Mesothelial cell of epicardium (in vitro differentiated cells): ENCODE measurements around the gene PRR15L. TPM values are rescaled to one million over a fixed set of nuclear protein-coding genes. Genes with fewer than 3 reads are reported as not detected.

Source experiments
- DNase-seq, 2 experiments: peaks; one replicate each; pipeline ENCODE4 v3.0.0; 2021; ENCODE audit warnings: low spot score in 2 of 2; ENCODE audit not compliant: unreplicated experiment in 2 of 2
- H3K27ac Mint-ChIP-seq: 2 replicates; pipeline ENCODE4 v1.8.0; 2021; ENCODE audit warnings: mixed read lengths
- H3K27me3 Mint-ChIP-seq: 2 replicates; pipeline ENCODE4 v1.8.0; 2021; ENCODE audit warnings: low read depth, mixed read lengths
- H3K36me3 Mint-ChIP-seq: 2 replicates; pipeline ENCODE4 v1.8.0; 2021; ENCODE audit warnings: mixed read lengths
- H3K4me1 Mint-ChIP-seq: 2 replicates; pipeline ENCODE4 v1.8.0; 2021; ENCODE audit warnings: mixed read lengths
- H3K4me3 Mint-ChIP-seq: 2 replicates; pipeline ENCODE4 v1.8.0; 2021; ENCODE audit warnings: mild to moderate bottlenecking, moderate library complexity, mixed read lengths
- H3K9me3 Mint-ChIP-seq: 2 replicates; pipeline ENCODE4 v1.8.0; 2021; ENCODE audit warnings: mixed read lengths
- CTCF ChIP-seq: fragments of 200-600 bp; sonication (generic); IDR thresholded peaks from one replicate; pipeline ENCODE4 v1.5.0; 2021; ENCODE audit warnings: antibody characterized with exemption; ENCODE audit not compliant: unreplicated experiment
- total RNA-seq: library from RNA; stranded (reverse); gene quantifications from 3 replicates; pipeline ENCODE4 v1.2.1, GENCODE V29; 2021

Gene PRR15L
- total RNA-seq, 1 donor from 2014 or later = 3.4 TPM

GRCh38 chr17:47996201-47996600 lies 38.5 kb upstream of the PRR15L start:
- peaks cover 18% of the 10 kb centered on the region for H3K4me1 Mint-ChIP-seq
- no peaks in the 10 kb centered on the region for H3K9me3 Mint-ChIP-seq
- no peaks in the 10 kb centered on the region for H3K27me3 Mint-ChIP-seq
- DNase-seq = no peak
- H3K27ac Mint-ChIP-seq = no peak overlapping the region
- H3K36me3 Mint-ChIP-seq = no peaks in the 10 kb centered on the region
- H3K4me3 Mint-ChIP-seq = no peak overlapping the region
- no peak for TF ChIP-seq CTCF

DNA sequence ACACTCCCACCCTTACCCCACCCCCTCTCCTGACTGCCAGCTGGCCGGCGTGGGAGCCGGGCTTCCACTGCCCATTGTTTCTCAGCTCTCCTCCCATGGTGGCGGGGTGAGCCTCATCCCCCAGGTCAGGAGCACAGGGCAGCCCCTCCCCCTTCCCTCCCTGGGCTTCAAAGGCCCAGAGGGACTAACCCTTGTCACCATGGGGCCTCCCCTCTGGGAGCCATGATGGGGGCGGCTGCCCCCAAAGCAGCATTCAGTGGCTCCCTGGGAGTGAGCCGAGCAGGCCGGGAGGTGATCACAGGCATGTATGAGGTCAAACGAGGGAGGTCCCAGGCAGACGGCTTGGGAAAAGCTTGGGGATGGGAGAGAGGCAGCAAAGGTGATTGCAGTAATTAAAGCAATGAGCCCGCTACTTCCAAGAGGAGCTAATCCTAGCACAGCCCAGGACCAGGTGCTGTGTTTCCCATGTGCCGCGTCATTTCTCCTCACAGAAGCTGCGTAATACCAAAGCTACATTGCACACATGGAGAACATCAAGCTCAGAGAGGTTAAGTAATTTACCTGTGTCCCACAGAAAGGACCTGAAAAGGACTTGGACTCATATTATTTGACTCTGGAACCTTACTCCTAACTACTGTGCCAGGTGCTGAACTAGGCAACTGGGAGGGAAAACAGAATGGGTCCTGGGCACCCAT lies 37.7 kb upstream of the PRR15L start:
- Mint-ChIP-seq H3K27ac (no peak overlapping the region), H3K36me3 (no peaks in the 10 kb centered on the region), H3K4me3 (no peak overlapping the region), H3K27me3 (no peaks in the 10 kb centered on the region), H3K9me3 (no peaks in the 10 kb centered on the region), H3K4me1 (peaks cover 24% of the 10 kb centered on the region)
- no peak for DNase-seq
- no peak for TF ChIP-seq CTCF

- Mint-ChIP-seq H3K27ac (no peak overlapping the region), H3K9me3 (no peaks in the 10 kb centered on the region), H3K27me3 (no peaks in the 10 kb centered on the region), H3K36me3 (no peaks in the 10 kb centered on the region), H3K4me1 (peaks cover 24% of the 10 kb centered on the region), H3K4me3 (no peak overlapping the region)
- DNase-seq = no peak
- TF ChIP-seq CTCF = no peak
These were observed 37.0 kb upstream of the PRR15L start for GRCh38 chr17:47994724-47995123.

GRCh38 chr17:47993964-47994363 lies 36.3 kb upstream of the PRR15L start:
- H3K9me3 Mint-ChIP-seq = no peaks in the 10 kb centered on the region
- TF ChIP-seq CTCF = no peak
- H3K27me3 Mint-ChIP-seq = peaks cover 3% of the 10 kb centered on the region
- peaks cover 31% of the 10 kb centered on the region for H3K4me1 Mint-ChIP-seq
- no peaks in the 10 kb centered on the region for H3K36me3 Mint-ChIP-seq
- H3K4me3 Mint-ChIP-seq = no peak overlapping the region
- DNase-seq = no peak
- no peak overlapping the region for H3K27ac Mint-ChIP-seq

DNA sequence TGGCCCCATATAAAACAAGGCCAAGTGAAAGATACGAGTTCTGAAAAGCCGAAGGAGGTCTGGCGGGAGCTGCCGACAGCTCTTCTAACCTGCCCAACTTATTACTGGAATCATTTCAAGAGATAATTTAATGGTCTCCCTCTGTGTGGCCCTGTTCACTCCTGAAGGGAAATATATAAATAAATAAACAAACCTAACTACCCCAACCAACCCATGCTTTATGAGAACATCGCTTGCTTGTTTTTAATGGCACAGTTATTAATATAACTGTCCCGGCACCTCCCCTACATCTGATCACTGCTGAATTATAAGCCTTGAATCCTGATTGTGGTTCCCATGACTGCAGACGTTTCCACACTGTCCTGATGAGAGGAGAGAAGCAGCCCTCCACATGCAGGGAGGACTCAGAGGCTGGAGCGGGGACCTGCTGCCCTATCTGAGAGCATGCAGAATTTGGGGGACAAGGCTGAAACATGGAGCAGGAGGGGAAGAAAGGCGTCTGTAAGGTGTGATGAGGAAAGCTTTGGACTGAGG lies 35.4 kb upstream of the PRR15L start:
- no peak for DNase-seq
- peaks cover 3% of the 10 kb centered on the region for H3K27me3 Mint-ChIP-seq
- no peak overlapping the region for H3K27ac Mint-ChIP-seq
- no peaks in the 10 kb centered on the region for H3K36me3 Mint-ChIP-seq
- H3K4me1 Mint-ChIP-seq = peaks cover 35% of the 10 kb centered on the region
- no peak for TF ChIP-seq CTCF
- H3K4me3 Mint-ChIP-seq = no peak overlapping the region
- H3K9me3 Mint-ChIP-seq = no peaks in the 10 kb centered on the region

DNA sequence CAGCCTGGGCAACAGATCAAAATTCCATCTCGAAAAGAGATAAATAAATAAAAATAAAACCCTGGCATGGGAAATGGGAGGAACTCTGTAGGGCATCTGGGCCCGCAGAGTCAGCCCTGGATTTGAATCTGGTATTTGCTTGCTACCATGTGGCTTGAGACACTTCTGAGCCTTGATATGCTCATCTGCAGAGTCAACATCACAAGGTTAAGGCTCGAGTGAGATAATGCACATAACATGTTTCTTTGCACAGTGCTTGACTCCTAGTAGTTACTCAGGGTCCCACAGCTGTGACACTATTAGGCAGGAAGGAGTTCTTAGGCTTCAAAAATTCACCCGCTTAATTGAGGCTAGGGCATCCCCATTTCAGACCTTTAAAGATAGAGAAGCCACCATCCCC lies 34.5 kb upstream of the PRR15L start:
- Mint-ChIP-seq H3K27ac (no peak overlapping the region), H3K27me3 (peaks cover 3% of the 10 kb centered on the region), H3K4me3 (no peak overlapping the region), H3K9me3 (no peaks in the 10 kb centered on the region), H3K4me1 (peaks cover 42% of the 10 kb centered on the region), H3K36me3 (no peaks in the 10 kb centered on the region)
- no peak for TF ChIP-seq CTCF
- DNase-seq = no peak
